ENCODE results near the gene RBBP8NL. TPM values are rescaled to one million over a fixed set of nuclear protein-coding genes. Genes with fewer than 3 reads are reported as not detected.
A peak's percentile ranks its signal among the peaks of the same experiment; 100 is the strongest.

RBBP8NL gene
- total RNA-seq, 1 experiment from 2014 or later, result 0.28 TPM

DNA sequence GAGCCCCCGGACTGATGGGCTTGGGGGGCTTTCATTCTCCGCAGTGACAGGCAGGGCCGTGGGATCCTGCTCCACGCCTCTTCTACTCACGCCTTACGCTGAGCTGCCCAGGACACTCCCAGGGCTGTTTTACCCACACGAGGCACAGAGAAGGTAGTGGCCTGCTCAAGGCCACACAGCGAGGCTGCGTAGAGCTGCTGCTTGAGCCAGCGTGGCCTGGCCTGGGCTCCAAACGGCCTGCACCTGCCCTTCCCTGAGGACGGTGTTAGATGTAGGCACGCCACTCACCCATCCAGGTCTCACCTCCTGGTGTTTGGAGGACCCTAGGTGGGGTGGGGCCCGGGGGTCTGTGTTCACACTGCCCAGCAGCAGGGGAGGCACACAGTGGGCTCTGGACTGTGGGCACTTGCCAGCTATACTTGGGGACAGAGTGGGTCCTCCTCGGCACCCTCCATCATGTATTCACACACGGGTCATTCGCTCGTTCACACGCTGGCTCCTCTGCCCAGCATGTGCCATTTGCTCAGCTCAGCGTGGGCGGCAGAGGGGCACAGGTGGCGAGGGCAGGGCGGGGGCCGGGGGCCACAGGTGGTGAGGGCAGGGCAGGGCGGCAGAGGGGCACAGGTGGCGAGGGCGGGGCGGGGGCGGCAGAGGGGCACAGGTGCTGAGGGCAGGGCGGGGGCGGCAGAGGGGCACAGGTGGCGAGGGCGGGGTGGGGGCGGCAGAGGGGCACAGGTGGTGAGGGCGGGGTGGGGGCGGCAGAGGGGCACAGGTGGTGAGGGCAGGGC is 18.4 kb upstream of the RBBP8NL start:
- Histone ChIP-seq H3K56ac (ENCODE audit: insufficient read length, low read depth, low read length) (no peak overlapping the region), H3K27me3 (ENCODE audit: insufficient read depth, low read length) (no peaks in the 10 kb centered on the region), H2BK15ac (ENCODE audit: low read depth, low read length) (no peak overlapping the region), H2BK120ac (ENCODE audit: low read depth, low read length, poor library complexity, severe bottlenecking) (no peak overlapping the region), H3K23ac (ENCODE audit: insufficient read length, low read depth, low read length) (no peak overlapping the region), H3T11ph (ENCODE audit: low read length) (no peak overlapping the region), H3K4ac (ENCODE audit: low read depth, low read length) (no peak overlapping the region), H2BK20ac (ENCODE audit: low read depth, low read length, poor library complexity, severe bottlenecking) (no peak overlapping the region), H4K20me1 (ENCODE audit: control insufficient read depth, insufficient read depth, insufficient read length) (no peaks in the 10 kb centered on the region), H3K9ac (ENCODE audit: extremely low read depth, insufficient read length, low read length) (no peak overlapping the region), H2AFZ (ENCODE audit: low read length) (no peak overlapping the region), H4K5ac (ENCODE audit: insufficient read length, low read depth, low read length) (no peak overlapping the region), H3K4me2 (ENCODE audit: insufficient read depth, insufficient read length, low read length) (no peak overlapping the region), H2AK5ac (ENCODE audit: insufficient read length, low read length) (no peak overlapping the region), H4K8ac (replicated peaks; ENCODE audit: insufficient read length, low read depth, low read length) (no peak overlapping the region), H3K23me2 (ENCODE audit: insufficient read length, low read depth, low read length, poor library complexity, severe bottlenecking) (no peaks in the 10 kb centered on the region), H3K79me2 (ENCODE audit: insufficient read depth, low read length) (no peaks in the 10 kb centered on the region), H3K18ac (ENCODE audit: insufficient read length, low read depth, low read length) (no peak overlapping the region), H2BK5ac (ENCODE audit: insufficient read length, low read length) (no peak overlapping the region), H4K91ac (ENCODE audit: insufficient read length, low read depth, low read length) (no peak overlapping the region), H3K4me1 (ENCODE audit: insufficient read depth, low read length) (no peaks in the 10 kb centered on the region), H3K14ac (ENCODE audit: insufficient read depth, low read length) (peak overlapping the region; percentile 53; the same call in 1 of the 2 replicates), H3K79me1 (ENCODE audit: insufficient read depth, low read depth, low read length, poor library complexity, severe bottlenecking) (no peaks in the 10 kb centered on the region), H2BK12ac (ENCODE audit: insufficient read length, low read depth, low read length) (no peak overlapping the region), H3K27ac (ENCODE audit: insufficient read length, low read depth, low read length) (no peak overlapping the region), H3K9me3 (ENCODE audit: control insufficient read depth, low read depth, low read length) (no peaks in the 10 kb centered on the region)
- peaks cover 20% of the 10 kb centered on the region for H3K27me3 Mint-ChIP-seq (ENCODE audit: low read depth)
- H3K4me3 Mint-ChIP-seq, result no peak overlapping the region
- H3K27ac Mint-ChIP-seq, result no peak overlapping the region; a peak in 1 of 7 replicates
- no CpG with 5 or more reads among the region's 36 CpGs for WGBS (ENCODE audit: extremely low coverage, insufficient read length, low lambda C conversion rate)
- no peaks in the 10 kb centered on the region; a peak in 1 of 7 replicates for H3K36me3 Mint-ChIP-seq (ENCODE audit: insufficient read depth in 1 of 3, low read depth in 3 of 3)
- peaks cover 0 to 5% of the 10 kb centered on the region in 2 experiments; a peak in 1 of 4 replicates for H3K4me1 Mint-ChIP-seq
- no peak for DNase-seq
- TF ChIP-seq, protein P1, sequence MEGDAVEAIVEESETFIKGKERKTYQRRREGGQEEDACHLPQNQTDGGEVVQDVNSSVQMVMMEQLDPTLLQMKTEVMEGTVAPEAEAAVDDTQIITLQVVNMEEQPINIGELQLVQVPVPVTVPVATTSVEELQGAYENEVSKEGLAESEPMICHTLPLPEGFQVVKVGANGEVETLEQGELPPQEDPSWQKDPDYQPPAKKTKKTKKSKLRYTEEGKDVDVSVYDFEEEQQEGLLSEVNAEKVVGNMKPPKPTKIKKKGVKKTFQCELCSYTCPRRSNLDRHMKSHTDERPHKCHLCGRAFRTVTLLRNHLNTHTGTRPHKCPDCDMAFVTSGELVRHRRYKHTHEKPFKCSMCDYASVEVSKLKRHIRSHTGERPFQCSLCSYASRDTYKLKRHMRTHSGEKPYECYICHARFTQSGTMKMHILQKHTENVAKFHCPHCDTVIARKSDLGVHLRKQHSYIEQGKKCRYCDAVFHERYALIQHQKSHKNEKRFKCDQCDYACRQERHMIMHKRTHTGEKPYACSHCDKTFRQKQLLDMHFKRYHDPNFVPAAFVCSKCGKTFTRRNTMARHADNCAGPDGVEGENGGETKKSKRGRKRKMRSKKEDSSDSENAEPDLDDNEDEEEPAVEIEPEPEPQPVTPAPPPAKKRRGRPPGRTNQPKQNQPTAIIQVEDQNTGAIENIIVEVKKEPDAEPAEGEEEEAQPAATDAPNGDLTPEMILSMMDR (conservative IDR thresholded peaks at IDR 0.05), result no peak
- no peaks in the 10 kb centered on the region for H3K9me3 Mint-ChIP-seq

Data from H9 (cell line).